IMR-90 (cell line): ENCODE data around the gene RHPN2.

Source experiments
- BHLHE40 ChIP-seq: fragments of 150-350 bp; IDR thresholded peaks from 2 replicates; pipeline ENCODE4 v1.6.1; 2016; ENCODE audit warnings: mild to moderate bottlenecking, low read depth, low read length
- CTCF ChIP-seq: conservative IDR thresholded peaks from 2 replicates; pipeline ENCODE4 v1.5.1; 2012; ENCODE audit warnings: mild to moderate bottlenecking, low read depth, low read length, improper control_type of control experiment
- POLR2A ChIP-seq: IDR thresholded peaks from 2 replicates; pipeline ENCODE4 v1.6.1; 2012; ENCODE audit warnings: mild to moderate bottlenecking, low read depth, low read length
- RAD21 ChIP-seq: IDR thresholded peaks from 2 replicates; pipeline ENCODE4 v1.6.1; 2012; ENCODE audit warnings: low read length, improper control_type of control experiment
- RFX5 ChIP-seq: IDR thresholded peaks from 2 replicates; pipeline ENCODE4 v1.8.0; 2012; ENCODE audit warnings: low read depth, mild to moderate bottlenecking, low read length, moderate library complexity
- SMC3 ChIP-seq: fragments of 150-350 bp; IDR thresholded peaks from 2 replicates; pipeline ENCODE4 v1.6.1; 2016; ENCODE audit warnings: low read depth, mild to moderate bottlenecking, antibody characterized with exemption, low read length, moderate library complexity

DNA sequence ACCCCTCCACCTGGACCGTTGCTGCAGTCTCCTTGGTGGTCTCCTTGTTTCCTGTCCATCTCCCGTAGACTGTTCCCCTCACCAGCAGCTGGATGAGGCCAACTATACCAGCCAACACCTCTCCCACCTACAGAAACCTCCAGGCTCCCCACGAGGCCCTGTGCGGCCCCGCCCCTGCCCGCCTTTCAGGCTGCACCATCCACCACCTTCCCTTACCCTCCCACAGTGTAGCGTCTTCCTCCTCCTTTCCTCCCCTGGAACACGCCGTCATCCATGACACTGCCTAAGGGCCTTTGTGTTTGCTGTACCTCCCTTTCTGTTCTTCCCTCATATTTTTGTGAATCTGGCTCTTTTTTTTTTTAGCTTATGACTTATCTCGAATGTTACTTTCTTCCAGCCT lies 43.5 kb upstream of the RHPN2 start:
- TF ChIP-seq POLR2A (no peak), CTCF (no peak), RAD21 (no peak), SMC3 (no peak), BHLHE40 (no peak), RFX5 (no peak)
